ENCODE results near the gene TRIM38.

DNA sequence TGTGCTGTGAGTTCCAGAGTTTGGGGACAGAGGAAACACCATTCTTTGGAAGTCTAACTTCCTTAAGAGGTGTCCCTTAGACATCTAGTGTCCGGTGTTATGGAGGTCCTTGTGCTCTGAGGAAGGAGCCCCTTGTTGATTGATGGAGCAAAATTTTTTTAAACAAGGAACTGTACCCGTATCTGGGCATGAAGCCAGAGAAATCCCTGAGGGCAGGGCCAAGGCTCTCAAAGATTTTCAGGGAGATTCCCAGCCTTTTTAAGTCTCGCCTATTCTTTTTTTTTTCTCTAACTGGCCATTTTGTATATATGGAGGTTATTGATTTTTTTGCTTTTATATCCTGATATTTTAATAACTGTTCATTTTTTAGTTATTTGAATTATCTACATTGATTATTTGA, 45.9 kb downstream of the TRIM38 start:
- no peak for TF ChIP-seq POLR2AphosphoS5 (IDR thresholded peaks at IDR 0.05; ENCODE audit: borderline replicate concordance, low read depth, low read length)
- no peak for TF ChIP-seq EZH2 (IDR thresholded peaks at IDR 0.05)
- no peak for TF ChIP-seq FOXP2 (optimal IDR thresholded peaks at IDR 0.05; ENCODE audit: control extremely low read depth, extremely low read length, insufficient read depth)

All from SK-N-MC (cell line).